GM21717 (cell line): Measurements from ENCODE around the gene MICAL2.

Source experiments
- ATAC-seq: cut with Tn5 transposase; IDR thresholded peaks from one replicate; pipeline ENCODE4 v1.9.1; 2021; ENCODE audit warnings: mild to moderate bottlenecking, moderate library complexity; ENCODE audit not compliant: unreplicated experiment

MICAL2 gene

DNA sequence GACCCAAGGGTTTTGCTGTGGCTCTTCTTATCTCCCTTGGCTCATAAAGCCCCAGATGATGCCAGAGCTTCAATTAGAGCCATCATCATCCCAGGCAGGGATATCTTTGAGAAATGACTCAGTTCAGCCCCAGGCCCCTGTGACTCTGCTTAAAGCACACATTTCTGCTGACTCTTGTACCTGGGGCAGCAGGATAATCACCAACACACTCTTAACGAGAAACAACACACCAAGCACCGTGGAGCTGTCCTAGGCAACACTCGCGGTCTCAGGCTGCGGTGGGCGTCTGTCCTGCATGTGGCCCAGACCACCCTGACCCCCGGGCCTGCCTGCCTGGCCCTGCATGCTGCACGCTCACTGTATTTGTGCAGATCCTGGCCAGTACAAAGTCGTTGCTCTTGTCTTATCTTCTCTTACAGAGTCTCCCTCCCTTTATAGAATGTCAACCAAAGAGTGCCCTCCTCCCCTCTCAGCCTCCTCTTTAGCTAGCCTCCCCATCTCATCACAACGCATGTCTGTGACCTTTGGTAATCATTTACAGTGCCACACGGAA is 152.8 kb downstream of the MICAL2 start:
- no peak for ATAC-seq

DNA sequence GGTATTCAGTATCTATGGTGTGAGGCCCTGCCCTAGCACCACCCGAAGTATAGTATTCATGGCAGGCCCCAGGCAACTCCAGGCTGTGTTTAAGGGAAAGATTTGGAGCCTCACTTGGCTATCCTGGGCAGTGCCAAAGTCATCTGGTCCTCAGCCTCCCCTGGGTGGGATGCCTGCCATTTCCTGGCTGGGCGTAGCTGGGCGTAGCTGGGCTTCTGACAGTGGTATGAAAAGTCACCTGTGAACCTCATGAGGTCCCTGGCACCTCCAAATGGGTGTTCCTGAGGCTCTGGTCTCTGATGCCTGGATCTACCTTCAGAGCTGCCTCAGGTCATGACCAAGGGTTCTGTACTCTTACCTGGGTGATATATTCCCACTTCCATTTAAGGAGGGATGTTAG is 154.0 kb downstream of the MICAL2 start:
- no peak for ATAC-seq

DNA sequence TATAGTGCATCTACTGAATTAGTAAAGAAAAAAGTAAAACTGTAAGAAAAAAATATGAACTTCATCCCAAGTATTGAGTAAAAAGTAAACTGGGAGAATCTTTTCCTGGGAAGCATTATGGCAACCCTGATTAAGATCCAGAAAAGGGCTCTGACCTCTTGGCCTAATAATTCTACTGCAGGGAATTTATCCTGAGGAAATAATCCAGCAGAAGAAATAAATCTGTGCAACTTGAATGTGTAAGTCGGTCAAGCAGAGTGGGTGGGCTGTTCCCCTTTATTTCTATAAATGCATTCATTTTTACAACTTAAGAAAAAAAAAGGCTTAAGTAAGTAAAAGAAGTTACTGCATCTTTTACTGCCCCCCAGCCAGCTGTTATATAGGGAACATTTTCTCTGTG is 155.7 kb downstream of the MICAL2 start:
- ATAC-seq, result no peak

DNA sequence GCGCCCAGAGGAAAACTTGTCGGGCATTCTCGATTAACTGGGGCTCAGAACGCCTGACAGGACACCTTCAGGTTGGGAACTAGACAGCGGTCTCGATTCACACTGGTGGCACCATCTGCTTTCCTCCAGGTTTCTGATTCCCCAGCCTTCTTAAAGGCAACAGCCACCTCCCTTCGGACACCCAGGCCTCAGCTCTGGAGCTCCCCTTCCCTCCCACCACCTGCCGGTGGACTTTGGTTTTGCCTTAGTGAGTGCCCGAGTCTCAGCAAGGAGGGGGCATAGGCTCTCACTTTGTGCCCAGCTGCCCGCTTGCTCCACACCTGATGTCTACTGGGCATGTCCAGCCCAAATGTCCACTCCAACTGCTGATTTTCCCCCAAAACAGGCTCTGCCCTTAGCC is 156.6 kb downstream of the MICAL2 start:
- no peak for ATAC-seq

DNA sequence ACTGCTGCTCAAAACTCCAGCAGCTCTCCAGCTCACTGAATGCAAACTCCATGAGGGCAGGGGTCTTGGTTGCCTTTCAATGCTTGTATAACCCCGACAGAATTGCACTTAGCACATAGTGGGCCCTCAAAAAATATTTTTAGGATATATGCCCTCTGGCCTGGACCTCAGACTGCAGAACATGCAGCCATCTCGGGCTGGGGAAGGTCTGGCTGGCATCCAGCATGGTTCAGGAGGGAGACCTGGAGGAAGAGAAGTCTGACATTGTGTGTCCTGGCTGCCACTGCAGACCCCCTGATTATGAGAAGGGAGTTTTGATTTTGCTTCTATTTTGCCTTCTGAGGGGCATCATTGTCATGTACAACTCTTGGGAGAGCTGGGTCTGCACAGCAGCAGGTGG is 157.5 kb downstream of the MICAL2 start:
- no peak for ATAC-seq

DNA sequence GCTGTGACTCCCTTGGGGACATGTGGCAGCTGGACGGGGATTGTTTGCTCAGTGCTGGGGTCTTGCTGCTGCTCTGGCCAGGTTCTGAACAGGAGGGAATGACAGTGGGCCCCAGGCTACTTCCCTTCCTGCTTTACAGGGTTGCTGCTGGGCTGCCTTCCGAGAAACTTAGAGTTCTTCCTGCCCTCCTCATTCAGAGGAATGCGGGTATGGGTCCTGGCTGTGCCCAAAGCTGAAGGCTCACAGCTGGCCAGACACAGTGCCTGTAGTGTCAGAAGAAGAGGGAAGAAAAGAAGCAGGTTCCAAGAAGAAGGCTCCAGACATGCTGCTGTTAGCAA is 158.7 kb downstream of the MICAL2 start:
- ATAC-seq, result no peak

DNA sequence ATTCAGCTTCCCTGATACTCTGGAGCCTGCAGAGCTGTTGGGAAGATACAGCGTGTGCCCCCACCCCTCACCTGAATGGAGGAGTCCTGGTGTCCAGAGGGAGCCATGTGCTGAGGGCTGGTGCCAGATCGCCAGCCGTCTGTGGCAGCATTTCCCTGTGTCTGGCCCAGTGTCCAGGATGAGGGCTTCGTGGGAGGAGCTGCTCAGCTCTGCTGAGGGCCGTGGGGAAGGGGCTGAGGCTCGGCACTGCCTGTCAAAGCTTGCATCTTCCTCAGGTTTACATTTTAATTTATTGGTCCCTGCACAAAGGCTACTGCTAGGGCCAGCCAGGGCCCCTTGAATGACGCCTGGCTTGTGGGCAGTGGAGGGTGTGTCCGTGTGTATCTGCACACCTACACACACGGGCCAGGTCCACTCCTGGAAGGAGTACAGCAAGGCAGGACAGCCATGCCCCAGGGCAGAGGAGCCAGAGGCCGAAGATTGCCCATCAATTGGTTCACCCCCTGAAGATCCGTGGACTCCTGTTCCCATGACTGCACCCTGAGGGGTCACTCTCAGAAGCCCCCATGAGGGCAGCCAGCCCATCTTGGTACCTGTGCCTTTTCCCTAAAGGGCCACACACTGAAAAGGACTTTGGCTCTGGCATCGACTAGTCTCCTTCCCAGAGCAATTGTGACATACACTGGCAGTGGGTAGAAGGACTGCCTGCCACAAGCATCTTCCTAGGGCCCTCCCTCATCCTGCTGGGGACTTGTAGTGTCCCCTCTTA is 159.2 kb downstream of the MICAL2 start:
- ATAC-seq, result no peak

DNA sequence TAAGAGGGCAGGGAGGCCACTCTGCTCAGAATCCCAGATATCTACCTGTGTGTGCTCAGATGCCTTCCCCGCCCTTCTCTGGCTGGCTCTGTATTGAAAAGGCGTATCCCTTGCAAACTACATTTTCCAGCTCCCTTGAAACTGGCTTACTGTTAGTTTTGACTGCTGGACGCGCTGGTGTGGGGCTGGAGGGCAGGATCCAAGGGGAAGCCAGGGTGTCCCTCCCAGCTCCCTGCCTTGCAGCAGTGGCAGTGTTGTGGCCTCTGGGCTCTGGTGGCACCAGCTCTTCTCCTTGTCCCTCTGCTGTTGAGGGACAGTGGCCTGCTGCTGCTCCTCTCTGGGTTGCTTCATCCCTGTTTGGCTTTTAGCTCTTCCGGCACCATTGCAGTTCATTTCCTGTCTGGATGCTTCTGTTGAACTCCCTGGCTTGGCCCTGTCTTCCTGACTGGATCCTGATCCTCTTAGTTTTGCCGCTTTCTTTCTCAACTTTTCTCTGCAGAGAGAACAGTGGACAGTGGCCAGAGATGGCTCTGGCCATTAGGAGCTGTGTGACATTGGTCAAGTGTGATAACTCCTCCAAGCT is 159.9 kb downstream of the MICAL2 start:
- ATAC-seq, result no peak

DNA sequence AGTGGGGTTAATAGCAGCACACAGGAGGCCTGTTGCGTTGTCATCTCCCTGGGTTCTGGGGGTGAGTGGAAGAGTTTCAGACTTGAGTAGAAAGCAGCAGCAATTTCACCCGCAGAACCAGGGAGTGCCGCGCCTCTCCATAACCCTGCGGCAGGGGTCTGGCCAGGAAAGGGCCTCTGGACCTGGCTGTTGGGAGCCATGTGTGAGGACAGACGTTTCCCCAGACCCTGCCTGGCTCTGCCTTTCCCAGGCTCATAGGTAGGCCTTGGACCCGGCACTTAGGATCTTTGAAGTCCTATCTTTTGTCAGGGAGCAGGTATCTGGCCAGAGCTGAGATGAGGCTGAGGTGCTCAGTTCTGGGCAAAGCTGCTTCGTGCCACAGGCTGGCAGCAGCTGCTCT is 160.4 kb downstream of the MICAL2 start:
- ATAC-seq, result no peak

DNA sequence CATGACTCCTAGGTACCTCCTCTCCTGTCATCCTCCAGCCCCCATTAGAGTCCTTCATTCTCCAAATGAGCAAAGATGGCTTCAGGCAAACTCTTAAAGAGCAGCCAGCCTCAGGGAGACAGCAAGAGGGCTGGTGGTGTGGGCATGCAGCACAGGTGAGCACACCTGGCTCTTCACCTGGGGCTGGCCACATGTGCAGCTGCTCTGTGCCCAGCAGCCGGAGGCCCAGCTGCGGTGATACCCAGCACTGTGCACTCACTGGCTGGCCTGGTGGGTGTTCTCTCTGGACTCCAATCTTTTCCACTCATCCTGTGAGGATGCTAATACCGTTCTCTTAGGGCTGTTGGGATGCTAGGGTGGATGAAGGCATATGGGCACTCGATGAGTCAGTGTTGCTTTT is 160.9 kb downstream of the MICAL2 start:
- ATAC-seq, result no peak

DNA sequence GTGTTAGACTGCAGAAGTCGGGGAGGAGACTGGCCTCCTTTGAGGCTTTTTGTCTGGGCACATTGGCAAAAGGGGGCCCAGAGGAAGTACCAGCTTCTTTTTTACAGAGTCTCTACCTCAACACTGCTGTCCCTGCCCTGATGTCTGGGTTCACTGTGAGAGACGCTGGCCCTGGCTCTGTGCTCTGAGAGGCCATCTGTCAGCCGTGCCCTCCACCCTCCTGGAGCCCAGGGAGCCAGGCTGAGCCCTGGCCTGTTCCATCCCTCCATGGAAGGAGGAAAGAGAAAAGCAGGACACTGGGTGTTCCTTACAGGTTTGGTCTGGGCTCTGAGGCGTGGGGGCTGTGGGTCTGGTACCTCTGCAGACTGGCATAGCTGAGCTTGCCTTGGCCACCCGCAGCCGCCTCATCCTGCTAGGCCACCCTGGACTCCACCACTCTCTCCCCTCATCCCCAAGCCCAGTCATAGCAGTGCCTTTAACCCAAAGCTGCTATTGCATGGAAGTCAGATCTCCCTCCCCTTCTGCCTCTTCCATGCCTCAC is 161.5 kb downstream of the MICAL2 start:
- no peak for ATAC-seq

DNA sequence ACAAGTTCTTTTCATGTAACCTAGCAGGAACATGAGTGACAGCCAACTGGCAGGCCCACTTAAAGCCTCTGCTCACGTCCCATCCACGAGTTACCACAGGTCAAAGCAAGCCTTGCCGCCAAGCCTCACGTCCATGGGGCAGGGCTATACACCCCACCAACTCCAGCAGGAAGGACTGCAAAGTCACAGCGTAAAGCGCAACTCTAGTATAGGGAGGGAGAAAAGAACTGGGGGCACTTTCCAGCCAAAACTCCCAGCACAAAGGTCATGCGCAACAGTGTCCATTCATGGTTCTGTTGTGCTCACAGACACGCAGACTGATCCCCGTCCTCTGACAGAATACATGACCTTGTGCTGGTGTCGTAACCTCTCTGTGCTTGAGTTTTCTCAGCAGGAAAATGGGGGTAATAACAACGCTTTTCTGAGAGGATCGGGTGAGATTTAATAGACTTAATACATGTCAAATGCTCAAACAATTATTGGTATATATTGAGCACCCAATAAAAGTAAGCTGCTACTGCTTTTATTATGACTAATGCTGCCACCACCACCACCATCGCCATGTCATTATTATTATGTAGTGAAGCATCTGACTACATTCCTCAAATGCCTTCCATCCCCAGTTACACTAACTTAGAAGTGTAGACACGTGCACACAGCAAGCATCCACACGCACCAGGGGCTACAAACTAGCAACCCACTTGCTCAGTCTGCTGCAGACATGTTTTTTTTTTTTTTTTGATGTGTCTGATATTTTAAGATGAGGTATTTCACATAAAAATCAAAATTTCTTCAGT is 162.6 kb downstream of the MICAL2 start:
- ATAC-seq, result no peak

DNA sequence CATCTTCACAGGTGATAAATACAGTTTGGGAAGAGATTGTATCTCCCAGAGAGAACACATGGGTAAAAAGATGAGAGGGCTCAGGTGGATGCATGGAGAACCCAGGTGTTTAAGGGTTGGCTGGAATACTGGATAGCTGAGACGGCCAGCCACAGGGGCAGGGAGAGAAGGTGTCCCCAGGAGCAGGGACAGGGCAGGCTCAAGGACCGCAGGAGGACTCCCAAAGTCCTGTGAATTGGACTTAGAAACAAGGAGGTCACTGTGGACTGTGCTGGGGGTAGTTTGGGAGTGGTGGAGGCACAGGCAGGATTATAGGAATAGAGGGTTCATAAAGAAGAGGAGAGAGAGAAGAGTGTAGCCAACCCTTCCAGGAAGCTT is 163.2 kb downstream of the MICAL2 start:
- no peak for ATAC-seq

DNA sequence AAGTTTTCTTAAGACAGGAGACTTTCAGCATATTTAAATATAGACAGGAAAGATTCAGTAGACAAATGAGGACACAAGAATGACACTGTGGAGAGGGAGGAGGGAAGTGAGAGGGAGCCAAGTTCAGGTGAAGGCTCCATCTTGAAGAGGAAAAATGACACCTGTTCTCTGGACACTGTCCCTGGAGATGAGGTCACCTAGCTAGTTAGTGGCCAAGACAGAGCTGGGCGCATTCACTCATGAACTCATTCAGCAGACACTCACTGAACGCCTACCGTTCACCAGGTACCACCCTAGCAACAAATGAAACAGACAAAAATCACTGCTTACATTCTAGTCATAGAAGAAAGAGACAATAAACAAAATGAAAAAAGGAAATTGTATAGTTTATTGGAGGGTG is 163.7 kb downstream of the MICAL2 start:
- ATAC-seq, result no peak

DNA sequence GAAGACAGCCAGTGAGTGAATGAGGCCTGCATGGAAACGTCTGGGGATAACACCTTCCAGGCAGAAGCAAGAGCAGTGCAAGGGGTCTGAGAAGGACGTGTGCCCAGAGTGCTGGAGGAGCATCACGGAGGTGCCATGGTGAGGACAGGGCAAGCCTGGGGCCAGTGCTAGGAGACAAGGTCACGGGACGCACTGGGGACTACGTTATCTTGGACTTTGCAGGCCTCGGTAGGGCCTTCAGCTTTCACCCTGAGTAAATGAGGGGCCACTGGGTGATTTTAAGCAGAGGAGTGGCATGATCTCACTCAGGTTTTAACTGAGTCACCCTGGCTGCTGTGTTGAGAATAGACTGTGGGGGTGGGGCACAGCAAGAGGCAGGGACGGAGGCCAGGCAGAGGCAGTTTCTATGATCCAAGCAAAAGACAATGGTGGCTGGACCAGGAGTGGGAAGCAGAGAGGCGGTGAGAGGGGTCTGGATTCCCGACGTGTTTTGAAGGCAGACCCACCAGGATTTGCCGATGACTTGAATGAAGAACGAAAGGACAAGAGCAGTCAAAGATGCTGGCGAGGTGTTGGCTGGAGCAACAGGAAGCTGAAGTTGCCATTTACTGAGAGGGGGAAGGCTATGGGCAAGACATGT is 164.3 kb downstream of the MICAL2 start:
- no peak for ATAC-seq

DNA sequence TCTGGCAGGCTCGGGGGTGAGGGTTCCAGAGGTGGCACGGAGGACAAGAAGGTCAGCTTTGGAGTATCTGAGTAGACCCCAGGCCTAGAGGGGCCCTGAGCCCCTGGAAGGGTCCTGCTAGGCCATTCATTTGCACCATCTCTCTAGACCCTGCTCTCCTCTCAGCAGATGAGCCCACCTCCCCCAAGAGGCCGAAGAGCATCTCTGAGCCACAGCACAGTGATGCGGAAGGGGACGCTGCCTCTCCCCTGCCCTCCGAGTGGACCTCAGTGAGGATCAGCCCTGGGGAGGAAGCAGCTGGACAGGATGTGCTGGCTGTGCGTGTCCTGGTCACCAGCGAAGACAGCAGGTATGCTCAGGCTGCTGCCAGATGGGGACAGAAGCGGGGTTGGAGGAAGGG is 165.4 kb downstream of the MICAL2 start:
- ATAC-seq, result no peak

DNA sequence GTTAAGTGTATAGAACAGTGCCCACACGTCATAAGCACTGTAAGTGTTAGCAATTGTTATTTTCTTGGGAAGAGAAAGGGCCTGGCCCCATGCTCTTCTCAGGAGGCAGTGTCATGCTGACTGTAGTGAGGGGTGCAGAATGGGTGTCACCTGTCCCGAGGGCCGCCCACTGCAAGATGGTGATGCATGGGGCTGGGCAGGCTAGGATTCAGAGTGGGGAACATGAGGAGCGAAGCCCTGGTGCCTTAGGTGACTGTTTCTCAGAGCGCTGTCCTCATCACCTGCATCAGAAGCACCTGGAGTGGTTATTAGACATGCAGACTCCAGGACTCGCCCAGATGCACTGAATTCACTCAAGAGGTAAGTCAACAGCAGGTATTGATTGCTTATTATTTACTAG is 166.0 kb downstream of the MICAL2 start:
- no peak for ATAC-seq

DNA sequence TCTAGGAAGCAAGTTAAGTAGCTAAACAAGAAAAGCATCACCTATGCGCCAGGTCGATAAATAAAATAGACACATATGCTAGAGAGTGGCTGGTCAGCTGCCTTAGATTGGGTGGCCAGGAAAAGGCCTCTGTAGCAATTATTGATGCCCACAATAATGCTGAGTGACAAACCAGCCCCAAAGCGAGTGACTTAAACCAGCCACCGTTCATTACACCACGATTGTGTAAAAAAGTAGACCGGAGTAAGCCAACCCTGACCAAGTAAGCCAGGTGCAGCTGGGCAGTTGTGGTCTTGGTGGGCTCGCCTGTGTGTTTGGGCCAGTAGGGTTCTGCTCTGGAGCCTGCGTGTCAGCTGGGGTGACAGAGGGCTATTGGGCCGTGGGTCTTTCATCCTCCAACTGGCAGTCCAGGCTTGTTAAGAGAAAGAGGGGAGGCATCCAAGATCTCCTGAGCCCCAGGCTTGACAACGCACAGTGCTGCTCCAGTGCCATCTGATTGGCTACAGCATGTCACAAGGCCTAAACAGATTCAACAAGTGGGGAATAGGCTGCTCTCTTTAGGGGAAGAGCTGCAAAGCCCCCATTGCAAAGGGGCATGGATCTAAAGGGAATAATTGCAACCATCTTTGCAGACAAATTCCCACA is 166.6 kb downstream of the MICAL2 start:
- no peak for ATAC-seq

DNA sequence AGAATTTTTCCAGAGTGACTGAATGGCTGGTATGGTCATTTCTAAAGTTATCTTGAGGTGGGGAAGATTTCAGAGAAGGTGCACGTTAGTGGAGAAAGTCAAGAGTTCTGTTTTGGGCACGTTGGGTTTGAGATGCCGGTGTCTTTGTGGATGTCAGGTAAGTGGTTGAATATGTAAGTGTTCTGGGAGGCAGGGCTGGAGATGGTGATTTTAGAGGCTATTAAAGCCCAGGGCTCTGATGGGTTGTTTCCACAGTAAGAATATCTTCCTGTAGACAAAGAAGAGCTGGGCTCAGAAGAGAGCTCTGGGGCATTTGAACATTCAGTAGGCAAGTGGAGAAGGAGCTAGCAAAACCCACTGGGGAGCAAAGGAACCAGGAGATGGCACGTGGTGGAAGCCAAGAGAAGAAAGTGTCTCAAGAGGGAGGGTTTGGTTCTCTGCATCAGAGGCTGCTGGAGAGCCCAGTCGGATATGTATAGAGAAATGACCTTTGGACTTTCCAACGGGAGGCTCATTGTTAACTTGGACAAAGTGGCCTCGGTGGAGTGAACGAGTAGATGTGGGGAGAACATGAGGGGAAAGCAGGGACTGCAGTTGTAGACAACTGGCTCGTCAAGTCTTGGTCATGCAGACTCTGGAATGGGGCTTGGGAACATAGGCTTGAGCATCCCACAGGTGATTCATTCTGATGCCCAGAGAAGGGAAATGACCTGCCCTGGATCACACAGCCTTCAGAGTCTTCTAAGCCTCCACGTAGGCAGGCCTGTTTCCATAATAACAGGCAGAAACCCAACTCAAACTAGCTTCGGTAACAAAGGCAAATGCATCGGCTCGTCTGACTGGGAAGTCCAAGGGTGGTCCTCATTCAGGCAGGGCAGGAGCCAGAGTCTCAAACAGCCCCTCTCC is 168.6 kb downstream of the MICAL2 start:
- ATAC-seq, result no peak

DNA sequence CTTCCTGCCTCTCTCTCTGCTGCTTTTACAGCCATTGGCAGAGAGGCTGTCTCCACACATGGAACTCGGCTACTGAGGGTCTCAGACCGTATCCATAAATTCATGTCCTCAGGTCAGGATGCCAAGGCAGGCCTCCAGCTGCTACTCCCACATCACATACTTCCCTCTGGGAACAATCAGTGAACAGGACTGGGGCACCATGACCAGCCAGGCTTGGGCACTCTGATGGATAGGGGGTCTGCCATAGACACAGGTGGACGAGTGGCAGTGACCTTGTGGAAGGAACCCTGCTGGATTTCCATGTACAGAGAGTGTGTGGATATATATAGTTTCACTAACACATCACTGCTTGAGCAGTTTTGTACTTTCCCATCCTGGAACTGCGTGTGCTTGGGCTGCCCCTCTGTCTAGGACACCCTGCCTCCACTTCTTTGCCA is 169.3 kb downstream of the MICAL2 start:
- no peak for ATAC-seq
